Panc1 (cell line): ENCODE data around the gene GSG1. TPM values are rescaled to one million over a fixed set of nuclear protein-coding genes. Genes with fewer than 3 reads are reported as not detected.
"Not testable (repeated sequence)": the region's sequence is repeated elsewhere in the genome, so short reads cannot be mapped to it uniquely, and the experiment has no call there.

Source experiments
- ATAC-seq: fragments of 200-7000 bp; cut with Tn5 transposase; 2 replicates; pipeline ENCODE4 v1.9.1; 2020; ENCODE audit warnings: mild to moderate bottlenecking, moderate library complexity
- BruUV-seq: library from RNA; stranded (reverse); fragments of 400-500 nt; replicated peaks from 2 replicates; lab custom pipeline; 2021; lab: Mats Ljungman, UMichigan
- CTCF ChIA-PET: fragments of 300-600 bp; sonication (Branson Sonifier 250); formaldehyde crosslinking; loops from one replicate; lab custom pipeline; 2022; ENCODE audit warnings: antibody characterized with exemption; lab: Charles Lee
- POLR2A ChIA-PET: fragments of 300-600 bp; sonication (Branson Sonifier 250); formaldehyde crosslinking; loops from one replicate; lab custom pipeline; 2022; ENCODE audit warnings: antibody characterized with exemption; lab: Charles Lee
- DNase-seq: peaks from one replicate; pipeline ENCODE4 v3.0.0-alpha.2; 2010; ENCODE audit warnings: low read depth, low spot score
- H3K27ac ChIP-seq: 2 replicates; pipeline ENCODE4 v1.5.1; 2011; ENCODE audit warnings: mild to moderate bottlenecking, low read length, inconsistent platforms
- H3K27me3 ChIP-seq: fragments of 200-500 bp; sonication (Bioruptor generic); 2 replicates; pipeline ENCODE4 v1.6.0; 2014; ENCODE audit warnings: low read length, inconsistent platforms; ENCODE audit not compliant: control insufficient read depth, insufficient read depth
- H3K36me3 ChIP-seq: fragments of 200-500 bp; sonication (Bioruptor generic); 2 replicates; pipeline ENCODE4 v1.5.1; 2014; ENCODE audit warnings: inconsistent platforms, mild to moderate bottlenecking, low read length, moderate library complexity; ENCODE audit not compliant: control insufficient read depth, insufficient read depth
- H3K4me1 ChIP-seq: 2 replicates; pipeline ENCODE4 v1.5.1; 2011; ENCODE audit warnings: inconsistent platforms, mild to moderate bottlenecking, low read length, moderate library complexity; ENCODE audit not compliant: control insufficient read depth, insufficient read depth
- H3K4me3 ChIP-seq, 2 experiments: 2 replicates each; pipeline ENCODE4 v1.5.1; 2011 to 2012; ENCODE audit warnings: low read depth in 2 of 2, low read length in 2 of 2, mild to moderate bottlenecking in 2 of 2, inconsistent platforms in 1 of 2, moderate library complexity in 1 of 2
- H3K9me3 ChIP-seq: fragments of 200-500 bp; sonication (Bioruptor generic); 2 replicates; pipeline ENCODE4 v1.5.1; 2014; ENCODE audit warnings: low read depth, mild to moderate bottlenecking, inconsistent platforms, low read length, moderate library complexity; ENCODE audit not compliant: control insufficient read depth, insufficient read depth
- CTCF ChIP-seq: fragments of 450-650 bp; IDR thresholded peaks from 2 replicates; pipeline ENCODE4 v1.5.1; 2017; ENCODE audit warnings: mild to moderate bottlenecking
- POLR2AphosphoS5 ChIP-seq: IDR thresholded peaks from 2 replicates; pipeline ENCODE4 v1.6.1; 2012; ENCODE audit warnings: mild to moderate bottlenecking, low read depth, low read length, moderate library complexity
- REST ChIP-seq, 2 experiments: IDR thresholded peaks; 2 replicates each; pipeline ENCODE4 v1.6.1; 2011 to 2012; ENCODE audit warnings: low read depth in 2 of 2, control low read depth in 1 of 2, low read length in 1 of 2, mild to moderate bottlenecking in 1 of 2, moderate library complexity in 1 of 2; ENCODE audit not compliant: insufficient read depth in 1 of 2
- SIN3A ChIP-seq: IDR thresholded peaks from 2 replicates; pipeline ENCODE4 v1.6.1; 2012; ENCODE audit warnings: low read depth, mild to moderate bottlenecking, low read length, moderate library complexity, borderline replicate concordance; ENCODE audit not compliant: insufficient read depth
- TCF7L2 ChIP-seq: IDR thresholded peaks from 2 replicates; pipeline ENCODE4 v1.6.1; 2011; ENCODE audit warnings: mild to moderate bottlenecking, low read depth, low read length, inconsistent platforms
- in situ Hi-C: cut with HindIII; loops from 2 replicates; pipeline ENCODE4 v1.10.0; 2016; ENCODE audit warnings: low sequenced_read_pairs, low pct_unique_long_range_greater_than_20kb
- intact Hi-C: fragments of 100-400 bp; cut with micrococcal nuclease; formaldehyde crosslinking; loops from one replicate; pipeline ENCODE4 v1.10.0; 2022; ENCODE audit not compliant: unreplicated experiment
- total RNA-seq: library from RNA; stranded (reverse); gene quantifications from one replicate; pipeline ENCODE4 v1.2.1, GENCODE V29; 2021; ENCODE audit not compliant: unreplicated experiment

GSG1 gene
- total RNA-seq, 1 experiment from 2014 or later = not detected

GRCh38 chr12:13038491-13039161 lies 64.8 kb downstream of the GSG1 start:
- no peaks in the 10 kb centered on the region for H3K36me3 ChIP-seq
- no peaks in the 10 kb centered on the region for H3K4me1 ChIP-seq
- intact Hi-C loops (no loop called here), in situ Hi-C loops (no loop called here)
- TF ChIP-seq REST (IDR thresholded peaks at IDR 0.05; ENCODE audit: insufficient read depth in 1 of 2, low read depth in 2 of 2, low read length in 1 of 2) = no peak
- TF ChIP-seq TCF7L2 = no peak
- TF ChIP-seq SIN3A = no peak
- TF ChIP-seq POLR2AphosphoS5 = no peak
- no peak for TF ChIP-seq CTCF
- no peak for ATAC-seq
- no peaks in the 10 kb centered on the region for H3K9me3 ChIP-seq
- H3K4me3 ChIP-seq = no peak overlapping the region
- H3K27me3 ChIP-seq = no peaks in the 10 kb centered on the region
- ChIA-PET POLR2A (no interaction called here), CTCF (no interaction called here)
- H3K27ac ChIP-seq = no peak overlapping the region
- BruUV-seq = no TSS peak
- DNase-seq = no peak

GRCh38 chr12:13036881-13037280 lies 66.6 kb downstream of the GSG1 start:
- Histone ChIP-seq H3K4me3 (no peak overlapping the region), H3K36me3 (no peaks in the 10 kb centered on the region), H3K9me3 (no peaks in the 10 kb centered on the region), H3K4me1 (no peaks in the 10 kb centered on the region), H3K27ac (no peak overlapping the region), H3K27me3 (no peaks in the 10 kb centered on the region)
- no peak for DNase-seq
- no TSS peak for BruUV-seq
- no peak for TF ChIP-seq CTCF
- no peak for TF ChIP-seq TCF7L2
- TF ChIP-seq SIN3A = no peak
- TF ChIP-seq POLR2AphosphoS5 = no peak
- TF ChIP-seq REST (IDR thresholded peaks at IDR 0.05; ENCODE audit: insufficient read depth in 1 of 2, low read depth in 2 of 2, low read length in 1 of 2) = no peak
- CTCF ChIA-PET = no interaction called here
- POLR2A ChIA-PET = no interaction called here
- no peak for ATAC-seq
- in situ Hi-C loops = no loop called here
- intact Hi-C loops = no loop called here

- POLR2A ChIA-PET = interaction anchor here (0.6 kb wide), 1 partner anchor 51 kb away, joined by 4 read pairs; no protein-coding TSS in a partner anchor
- in situ Hi-C loops, BruUV-seq, H3K27ac ChIP-seq, CTCF ChIA-PET, ATAC-seq, H3K4me3 ChIP-seq, H3K4me1 ChIP-seq, DNase-seq, intact Hi-C loops, H3K9me3 ChIP-seq, H3K36me3 ChIP-seq, H3K27me3 ChIP-seq: not testable (repeated sequence)
Measured at GRCh38 chr12:13035335-13035734, 68.1 kb downstream of the GSG1 start.
